Measurements from ENCODE around the gene TRIM65. TPM values are rescaled to one million over a fixed set of nuclear protein-coding genes. Genes with fewer than 3 reads are reported as not detected.

TRIM65 gene
- total and polyA plus RNA-seq, 10 of the 15 experiments (the other 5 are each of a cell fraction or from before 2014, with no cell fraction given) = 1.4 to 26.0 (median 10.8) TPM

DNA sequence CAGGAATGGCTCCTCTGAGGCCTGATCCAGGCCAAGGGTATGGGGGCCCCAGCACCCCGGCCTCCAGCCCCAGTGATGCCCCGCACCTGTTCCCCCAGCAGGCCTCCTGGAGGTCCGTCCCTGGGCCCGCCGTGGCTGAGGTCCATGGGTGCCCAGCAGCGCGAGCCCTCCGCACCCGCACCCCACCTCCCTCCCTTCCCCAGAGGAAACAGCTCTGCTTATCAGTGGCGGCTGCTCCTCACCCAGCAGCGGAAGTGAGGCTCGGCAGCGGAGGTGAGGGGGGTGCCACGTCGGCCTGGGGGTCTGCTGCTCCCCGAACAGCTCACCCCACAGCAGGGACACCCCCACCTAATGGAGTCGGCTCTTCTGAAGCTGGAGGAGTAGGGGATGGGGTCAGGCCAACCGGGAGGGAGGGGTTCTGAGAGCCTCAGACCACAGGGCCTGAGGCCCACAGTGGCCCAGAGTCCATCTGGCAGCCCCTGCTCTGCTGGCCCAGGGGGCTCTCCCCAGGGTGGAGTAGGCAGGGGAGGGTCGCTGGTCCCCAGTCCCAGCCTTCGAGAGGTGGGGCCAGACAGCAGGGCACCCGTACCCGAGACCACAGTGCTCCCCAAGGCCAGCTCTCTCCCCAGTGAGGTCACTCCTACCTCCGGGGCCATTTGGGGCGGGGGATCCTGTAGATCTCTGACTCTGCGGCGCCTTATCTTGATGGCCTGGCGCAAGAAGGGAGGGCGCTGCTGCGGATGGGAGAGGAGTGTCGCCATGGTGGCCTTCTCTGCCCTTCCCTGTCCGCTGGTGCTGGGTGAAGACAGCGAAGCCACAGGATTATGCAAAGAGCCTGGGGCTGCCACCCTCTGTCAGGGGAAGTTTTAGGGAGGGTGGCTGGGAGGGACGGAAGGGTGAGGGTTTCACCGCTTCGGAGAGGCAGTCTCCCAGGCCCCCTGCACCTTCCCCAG, 52.9 kb downstream of the TRIM65 start, which contains the start of gene UNC13D (continued):
- no peak for TF ChIP-seq SUPT20H (IDR thresholded peaks at IDR 0.05; ENCODE audit: borderline replicate concordance, control insufficient read depth, low read depth, low read length)
- TF ChIP-seq SMAD5 (IDR thresholded peaks at IDR 0.05; ENCODE audit: low read depth) = 0 out of 2 replicates have a peak, but pooled peaks have one; percentile 37
- TF ChIP-seq POLR2AphosphoS2 (IDR thresholded peaks at IDR 0.05; ENCODE audit: low read depth, low read length) = peak; percentile 42; the same call in 1 of the 2 replicates
- TF ChIP-seq, protein P1, sequence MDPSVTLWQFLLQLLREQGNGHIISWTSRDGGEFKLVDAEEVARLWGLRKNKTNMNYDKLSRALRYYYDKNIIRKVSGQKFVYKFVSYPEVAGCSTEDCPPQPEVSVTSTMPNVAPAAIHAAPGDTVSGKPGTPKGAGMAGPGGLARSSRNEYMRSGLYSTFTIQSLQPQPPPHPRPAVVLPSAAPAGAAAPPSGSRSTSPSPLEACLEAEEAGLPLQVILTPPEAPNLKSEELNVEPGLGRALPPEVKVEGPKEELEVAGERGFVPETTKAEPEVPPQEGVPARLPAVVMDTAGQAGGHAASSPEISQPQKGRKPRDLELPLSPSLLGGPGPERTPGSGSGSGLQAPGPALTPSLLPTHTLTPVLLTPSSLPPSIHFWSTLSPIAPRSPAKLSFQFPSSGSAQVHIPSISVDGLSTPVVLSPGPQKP (IDR thresholded peaks at IDR 0.05; ENCODE audit: low read depth, low read length) = 0 out of 2 replicates have a peak, but pooled peaks have one; percentile 39
- TF ChIP-seq TCF12 (IDR thresholded peaks at IDR 0.05; ENCODE audit: low read depth, low read length) = no peak
- TF ChIP-seq, protein P2, sequence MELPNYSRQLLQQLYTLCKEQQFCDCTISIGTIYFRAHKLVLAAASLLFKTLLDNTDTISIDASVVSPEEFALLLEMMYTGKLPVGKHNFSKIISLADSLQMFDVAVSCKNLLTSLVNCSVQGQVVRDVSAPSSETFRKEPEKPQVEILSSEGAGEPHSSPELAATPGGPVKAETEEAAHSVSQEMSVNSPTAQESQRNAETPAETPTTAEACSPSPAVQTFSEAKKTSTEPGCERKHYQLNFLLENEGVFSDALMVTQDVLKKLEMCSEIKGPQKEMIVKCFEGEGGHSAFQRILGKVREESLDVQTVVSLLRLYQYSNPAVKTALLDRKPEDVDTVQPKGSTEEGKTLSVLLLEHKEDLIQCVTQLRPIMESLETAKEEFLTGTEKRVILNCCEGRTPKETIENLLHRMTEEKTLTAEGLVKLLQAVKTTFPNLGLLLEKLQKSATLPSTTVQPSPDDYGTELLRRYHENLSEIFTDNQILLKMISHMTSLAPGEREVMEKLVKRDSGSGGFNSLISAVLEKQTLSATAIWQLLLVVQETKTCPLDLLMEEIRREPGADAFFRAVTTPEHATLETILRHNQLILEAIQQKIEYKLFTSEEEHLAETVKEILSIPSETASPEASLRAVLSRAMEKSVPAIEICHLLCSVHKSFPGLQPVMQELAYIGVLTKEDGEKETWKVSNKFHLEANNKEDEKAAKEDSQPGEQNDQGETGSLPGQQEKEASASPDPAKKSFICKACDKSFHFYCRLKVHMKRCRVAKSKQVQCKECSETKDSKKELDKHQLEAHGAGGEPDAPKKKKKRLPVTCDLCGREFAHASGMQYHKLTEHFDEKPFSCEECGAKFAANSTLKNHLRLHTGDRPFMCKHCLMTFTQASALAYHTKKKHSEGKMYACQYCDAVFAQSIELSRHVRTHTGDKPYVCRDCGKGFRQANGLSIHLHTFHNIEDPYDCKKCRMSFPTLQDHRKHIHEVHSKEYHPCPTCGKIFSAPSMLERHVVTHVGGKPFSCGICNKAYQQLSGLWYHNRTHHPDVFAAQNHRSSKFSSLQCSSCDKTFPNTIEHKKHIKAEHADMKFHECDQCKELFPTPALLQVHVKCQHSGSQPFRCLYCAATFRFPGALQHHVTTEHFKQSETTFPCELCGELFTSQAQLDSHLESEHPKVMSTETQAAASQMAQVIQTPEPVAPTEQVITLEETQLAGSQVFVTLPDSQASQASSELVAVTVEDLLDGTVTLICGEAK (IDR thresholded peaks at IDR 0.05; ENCODE audit: borderline replicate concordance) = no peak
- TF ChIP-seq, protein P3, sequence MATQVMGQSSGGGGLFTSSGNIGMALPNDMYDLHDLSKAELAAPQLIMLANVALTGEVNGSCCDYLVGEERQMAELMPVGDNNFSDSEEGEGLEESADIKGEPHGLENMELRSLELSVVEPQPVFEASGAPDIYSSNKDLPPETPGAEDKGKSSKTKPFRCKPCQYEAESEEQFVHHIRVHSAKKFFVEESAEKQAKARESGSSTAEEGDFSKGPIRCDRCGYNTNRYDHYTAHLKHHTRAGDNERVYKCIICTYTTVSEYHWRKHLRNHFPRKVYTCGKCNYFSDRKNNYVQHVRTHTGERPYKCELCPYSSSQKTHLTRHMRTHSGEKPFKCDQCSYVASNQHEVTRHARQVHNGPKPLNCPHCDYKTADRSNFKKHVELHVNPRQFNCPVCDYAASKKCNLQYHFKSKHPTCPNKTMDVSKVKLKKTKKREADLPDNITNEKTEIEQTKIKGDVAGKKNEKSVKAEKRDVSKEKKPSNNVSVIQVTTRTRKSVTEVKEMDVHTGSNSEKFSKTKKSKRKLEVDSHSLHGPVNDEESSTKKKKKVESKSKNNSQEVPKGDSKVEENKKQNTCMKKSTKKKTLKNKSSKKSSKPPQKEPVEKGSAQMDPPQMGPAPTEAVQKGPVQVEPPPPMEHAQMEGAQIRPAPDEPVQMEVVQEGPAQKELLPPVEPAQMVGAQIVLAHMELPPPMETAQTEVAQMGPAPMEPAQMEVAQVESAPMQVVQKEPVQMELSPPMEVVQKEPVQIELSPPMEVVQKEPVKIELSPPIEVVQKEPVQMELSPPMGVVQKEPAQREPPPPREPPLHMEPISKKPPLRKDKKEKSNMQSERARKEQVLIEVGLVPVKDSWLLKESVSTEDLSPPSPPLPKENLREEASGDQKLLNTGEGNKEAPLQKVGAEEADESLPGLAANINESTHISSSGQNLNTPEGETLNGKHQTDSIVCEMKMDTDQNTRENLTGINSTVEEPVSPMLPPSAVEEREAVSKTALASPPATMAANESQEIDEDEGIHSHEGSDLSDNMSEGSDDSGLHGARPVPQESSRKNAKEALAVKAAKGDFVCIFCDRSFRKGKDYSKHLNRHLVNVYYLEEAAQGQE (IDR thresholded peaks at IDR 0.05; ENCODE audit: low read depth, low read length) = no peak
- TF ChIP-seq PAX5 (IDR thresholded peaks at IDR 0.05; ENCODE audit: borderline replicate concordance, low read depth, low read length) = no peak
- peak; percentile 20; the same call in 1 of the 2 replicates for TF ChIP-seq CBFB (IDR thresholded peaks at IDR 0.05; ENCODE audit: low read depth)
- TF ChIP-seq, protein P4, sequence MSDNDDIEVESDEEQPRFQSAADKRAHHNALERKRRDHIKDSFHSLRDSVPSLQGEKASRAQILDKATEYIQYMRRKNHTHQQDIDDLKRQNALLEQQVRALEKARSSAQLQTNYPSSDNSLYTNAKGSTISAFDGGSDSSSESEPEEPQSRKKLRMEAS (IDR thresholded peaks at IDR 0.05; ENCODE audit: low read depth, low read length) = no peak
- no peak for TF ChIP-seq JUND (IDR thresholded peaks at IDR 0.05; ENCODE audit: low read depth, low read length)
- TF ChIP-seq RCOR1 (conservative IDR thresholded peaks at IDR 0.05; ENCODE audit: low read depth, low read length) = 0 out of 2 replicates have a peak, but pooled peaks have one; percentile 19
- no peak for TF ChIP-seq SREBF1 (IDR thresholded peaks at IDR 0.05; ENCODE audit: low read length)
- no peak for TF ChIP-seq HDAC6 (IDR thresholded peaks at IDR 0.05; ENCODE audit: unreplicated experiment)
- TF ChIP-seq TAF1 (IDR thresholded peaks at IDR 0.05; ENCODE audit: borderline replicate concordance, low read depth, low read length) = peak; percentile 51; the same call in 1 of the 2 replicates
- no peak for TF ChIP-seq YBX1 (IDR thresholded peaks at IDR 0.05)
- TF ChIP-seq, protein P5, sequence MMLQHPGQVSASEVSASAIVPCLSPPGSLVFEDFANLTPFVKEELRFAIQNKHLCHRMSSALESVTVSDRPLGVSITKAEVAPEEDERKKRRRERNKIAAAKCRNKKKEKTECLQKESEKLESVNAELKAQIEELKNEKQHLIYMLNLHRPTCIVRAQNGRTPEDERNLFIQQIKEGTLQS (IDR thresholded peaks at IDR 0.05; ENCODE audit: borderline replicate concordance, extremely low read depth, low read depth, low read length) = no peak
- TF ChIP-seq PML (IDR thresholded peaks at IDR 0.05; ENCODE audit: low read length) = no peak
- TF ChIP-seq DPF2 (IDR thresholded peaks at IDR 0.05) = 0 out of 2 replicates have a peak, but pooled peaks have one; percentile 38
- no peak for TF ChIP-seq TCF7 (IDR thresholded peaks at IDR 0.05; ENCODE audit: borderline replicate concordance)

Data from GM12878 (cell line).